ENCODE measurements around the gene PPY. TPM values are rescaled to one million over a fixed set of nuclear protein-coding genes. Genes with fewer than 3 reads are reported as not detected.
"Not testable (repeated sequence)": the region's sequence is repeated elsewhere in the genome, so short reads cannot be mapped to it uniquely, and the experiment has no call there.

The PPY gene
- polyA plus RNA-seq, 3 donors = not detected

DNA sequence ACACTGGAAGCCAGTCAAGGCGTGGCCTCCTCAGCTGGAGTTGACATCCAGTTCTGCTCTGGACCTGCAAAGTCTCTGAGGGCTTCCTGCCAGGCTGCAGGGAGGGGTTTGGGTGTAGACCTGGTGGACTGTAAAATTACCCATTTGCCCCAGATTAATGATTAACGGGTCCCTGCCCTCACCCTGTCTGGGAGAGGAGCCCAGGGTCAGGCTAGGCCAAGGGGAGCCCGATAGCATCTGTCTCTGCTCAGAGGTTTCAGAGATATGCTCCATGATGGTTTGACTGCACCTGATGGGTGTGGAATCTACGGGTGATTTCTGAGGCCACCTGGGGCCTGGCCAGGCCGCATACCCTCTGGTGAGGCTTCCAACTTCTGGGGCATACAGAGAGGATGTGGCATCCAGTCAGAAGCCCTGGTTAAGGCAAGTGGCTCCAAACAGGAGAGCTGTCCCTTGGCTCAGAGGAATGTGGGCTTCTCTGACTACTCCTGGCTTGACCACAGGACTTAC is 11.2 kb downstream of the PPY start:
- peaks cover 27 to 41% (median 38%) of the 10 kb centered on the region in 3 donors for H3K27me3 Mint-ChIP-seq (ENCODE audit: low read depth in 3 of 3)
- Histone ChIP-seq H4K20me1 (ENCODE audit: insufficient read depth, low read length) (no peaks in the 10 kb centered on the region), H3K36me3 (replicated peaks in 1 of 2; ENCODE audit: control insufficient read depth in 1 of 2, insufficient read depth in 2 of 2, low read length in 2 of 2) (no peaks in the 10 kb centered on the region), H3K4me1 (ENCODE audit: control insufficient read depth in 1 of 2, insufficient read depth in 2 of 2, low read length in 2 of 2) (peaks cover 7 to 15% of the 10 kb centered on the region in 2 donors), H3K4me3 (replicated peaks in 1 of 3; ENCODE audit: low read depth in 2 of 3, low read length in 3 of 3) (no peak overlapping the region), H3K9ac (ENCODE audit: insufficient read depth, low read length, poor library complexity, severe bottlenecking) (no peak overlapping the region), H3K4me2 (replicated peaks; ENCODE audit: extremely low read depth, low read length, poor library complexity, severe bottlenecking) (no peak overlapping the region), H3K9me3 (replicated peaks in 1 of 2; ENCODE audit: control insufficient read depth in 1 of 2, insufficient read depth in 1 of 2, low read length in 2 of 2) (peaks cover 0 to 5% of the 10 kb centered on the region in 2 donors), H3K27ac (ENCODE audit: low read depth in 1 of 2, low read length in 2 of 2) (no peak overlapping the region), H3K79me2 (ENCODE audit: insufficient read depth, low read length) (no peaks in the 10 kb centered on the region), H3K27me3 (ENCODE audit: control insufficient read depth in 2 of 2, insufficient read depth in 2 of 2, low read length in 2 of 2) (peaks cover 20 to 35% of the 10 kb centered on the region in 2 donors), H2AFZ (ENCODE audit: insufficient read depth, low read depth, low read length, poor library complexity, severe bottlenecking) (no peak overlapping the region)
- TF ChIP-seq, protein P1, sequence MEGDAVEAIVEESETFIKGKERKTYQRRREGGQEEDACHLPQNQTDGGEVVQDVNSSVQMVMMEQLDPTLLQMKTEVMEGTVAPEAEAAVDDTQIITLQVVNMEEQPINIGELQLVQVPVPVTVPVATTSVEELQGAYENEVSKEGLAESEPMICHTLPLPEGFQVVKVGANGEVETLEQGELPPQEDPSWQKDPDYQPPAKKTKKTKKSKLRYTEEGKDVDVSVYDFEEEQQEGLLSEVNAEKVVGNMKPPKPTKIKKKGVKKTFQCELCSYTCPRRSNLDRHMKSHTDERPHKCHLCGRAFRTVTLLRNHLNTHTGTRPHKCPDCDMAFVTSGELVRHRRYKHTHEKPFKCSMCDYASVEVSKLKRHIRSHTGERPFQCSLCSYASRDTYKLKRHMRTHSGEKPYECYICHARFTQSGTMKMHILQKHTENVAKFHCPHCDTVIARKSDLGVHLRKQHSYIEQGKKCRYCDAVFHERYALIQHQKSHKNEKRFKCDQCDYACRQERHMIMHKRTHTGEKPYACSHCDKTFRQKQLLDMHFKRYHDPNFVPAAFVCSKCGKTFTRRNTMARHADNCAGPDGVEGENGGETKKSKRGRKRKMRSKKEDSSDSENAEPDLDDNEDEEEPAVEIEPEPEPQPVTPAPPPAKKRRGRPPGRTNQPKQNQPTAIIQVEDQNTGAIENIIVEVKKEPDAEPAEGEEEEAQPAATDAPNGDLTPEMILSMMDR (IDR thresholded peaks at IDR 0.05) = no peak
- peaks cover 14% of the 10 kb centered on the region for H3K4me1 Mint-ChIP-seq
- no peak overlapping the region for H3K4me3 Mint-ChIP-seq
- no peak for DNase-seq
- H3K36me3 Mint-ChIP-seq = peaks cover 2 to 6% of the 10 kb centered on the region in 2 donors
- no peak overlapping the region for H3K27ac Mint-ChIP-seq
- H3K9me3 Mint-ChIP-seq = peaks cover 0 to 8% (median 4%) of the 10 kb centered on the region in 7 donors
- intact Hi-C loops (cut with micrococcal nuclease) = no loop called here
- WGBS (ENCODE audit: insufficient coverage) = 100% methylated on average over 4 of the region's 5 CpGs

DNA sequence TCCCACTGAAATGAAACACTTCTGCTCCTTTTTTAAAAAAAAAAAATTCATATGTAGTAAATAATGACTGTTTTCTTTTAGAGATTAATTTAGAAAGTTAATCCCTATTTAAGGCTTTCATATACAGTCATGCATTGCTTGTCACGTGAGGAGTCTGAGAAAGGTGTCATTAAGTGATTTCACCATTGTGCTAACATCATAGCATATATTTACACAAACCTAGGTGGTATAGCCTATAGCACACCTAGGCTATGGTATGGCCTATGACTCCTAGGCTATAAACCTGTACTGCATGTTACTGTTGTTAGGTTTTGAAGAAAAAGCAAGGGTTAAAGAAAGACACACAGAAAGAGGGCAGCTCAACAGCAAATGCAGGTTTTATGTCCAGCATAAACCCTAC is 13.7 kb downstream of the PPY start:
- H3K4me1 ChIP-seq (ENCODE audit: control insufficient read depth in 1 of 2, insufficient read depth in 2 of 2, low read length in 2 of 2) = peaks cover 7 to 15% of the 10 kb centered on the region in 2 donors
- TF ChIP-seq, protein P1 (IDR thresholded peaks at IDR 0.05) = no peak
- peaks cover 0 to 5% of the 10 kb centered on the region in 2 donors for H3K9me3 ChIP-seq (replicated peaks in 1 of 2; ENCODE audit: control insufficient read depth in 1 of 2, insufficient read depth in 1 of 2, low read length in 2 of 2)
- H3K27ac ChIP-seq (ENCODE audit: low read depth in 1 of 2, low read length in 2 of 2) = no peak overlapping the region
- no peak overlapping the region for H2AFZ ChIP-seq (ENCODE audit: insufficient read depth, low read depth, low read length, poor library complexity, severe bottlenecking)
- H3K9me3 Mint-ChIP-seq = peaks cover 0 to 13% (median 5%) of the 10 kb centered on the region in 7 donors
- no peak for DNase-seq
- H3K9ac ChIP-seq (ENCODE audit: insufficient read depth, low read length, poor library complexity, severe bottlenecking) = no peak overlapping the region
- intact Hi-C loops (cut with micrococcal nuclease) = no loop called here
- H4K20me1 ChIP-seq (ENCODE audit: insufficient read depth, low read length) = no peaks in the 10 kb centered on the region
- H3K4me3 ChIP-seq (replicated peaks in 1 of 3; ENCODE audit: low read depth in 2 of 3, low read length in 3 of 3) = no peak overlapping the region
- H3K27me3 Mint-ChIP-seq (ENCODE audit: low read depth in 3 of 3) = peaks cover 35 to 63% (median 47%) of the 10 kb centered on the region in 3 donors
- no peak overlapping the region for H3K27ac Mint-ChIP-seq
- peaks cover 25 to 50% of the 10 kb centered on the region in 2 donors for H3K27me3 ChIP-seq (ENCODE audit: control insufficient read depth in 2 of 2, insufficient read depth in 2 of 2, low read length in 2 of 2)
- H3K4me1 Mint-ChIP-seq = peaks cover 14% of the 10 kb centered on the region
- no peak overlapping the region for H3K4me2 ChIP-seq (replicated peaks; ENCODE audit: extremely low read depth, low read length, poor library complexity, severe bottlenecking)
- WGBS (ENCODE audit: insufficient coverage) = no CpG with 5 or more reads among the region's 1 CpG
- no peaks in the 10 kb centered on the region for H3K36me3 ChIP-seq (replicated peaks in 1 of 2; ENCODE audit: control insufficient read depth in 1 of 2, insufficient read depth in 2 of 2, low read length in 2 of 2)
- no peaks in the 10 kb centered on the region for H3K79me2 ChIP-seq (ENCODE audit: insufficient read depth, low read length)
- H3K36me3 Mint-ChIP-seq = peaks cover 2 to 6% of the 10 kb centered on the region in 2 donors
- H3K4me3 Mint-ChIP-seq = peak overlapping the region in 1 of 2 donors; percentile 55

DNA sequence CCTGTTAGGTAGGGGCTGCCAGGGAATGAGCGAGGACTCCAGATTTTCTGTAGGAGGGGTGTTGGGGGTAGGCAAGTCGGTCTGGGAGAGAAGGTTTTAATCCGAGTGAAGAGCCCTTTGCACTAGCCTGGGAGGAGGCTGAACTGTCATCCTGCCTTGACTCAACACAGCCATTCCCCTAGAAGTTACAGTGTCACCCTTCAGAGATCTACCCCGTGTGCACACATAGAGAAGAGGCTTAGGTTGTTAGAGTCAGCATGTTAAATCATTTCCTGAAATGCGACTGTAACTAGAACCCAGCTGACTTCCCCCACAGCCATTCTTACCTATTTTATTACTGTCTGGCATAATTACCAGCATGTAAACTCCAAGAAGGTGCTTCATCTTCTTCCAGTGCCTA is 14.3 kb downstream of the PPY start:
- H3K27ac Mint-ChIP-seq; H3K27ac ChIP-seq (ENCODE audit: low read depth in 1 of 2, low read length in 2 of 2); H3K4me2 ChIP-seq (replicated peaks; ENCODE audit: extremely low read depth, low read length, poor library complexity, severe bottlenecking); intact Hi-C loops (cut with micrococcal nuclease); H3K79me2 ChIP-seq (ENCODE audit: insufficient read depth, low read length); H3K36me3 ChIP-seq (replicated peaks in 1 of 2; ENCODE audit: control insufficient read depth in 1 of 2, insufficient read depth in 2 of 2, low read length in 2 of 2); H3K36me3 Mint-ChIP-seq; H4K20me1 ChIP-seq (ENCODE audit: insufficient read depth, low read length); H3K9me3 ChIP-seq (replicated peaks in 1 of 2; ENCODE audit: control insufficient read depth in 1 of 2, insufficient read depth in 1 of 2, low read length in 2 of 2); H3K9ac ChIP-seq (ENCODE audit: insufficient read depth, low read length, poor library complexity, severe bottlenecking); DNase-seq: not testable (repeated sequence)
- Mint-ChIP-seq H3K27me3 (ENCODE audit: low read depth in 3 of 3) (peaks cover 37 to 69% (median 47%) of the 10 kb centered on the region in 3 donors), H3K4me3 (peak overlapping the region in 1 of 2 donors; percentile 67), H3K4me1 (peaks cover 14% of the 10 kb centered on the region), H3K9me3 (peaks cover 0 to 13% (median 5%) of the 10 kb centered on the region in 7 donors)
- peak overlapping the region; percentile 59 for H2AFZ ChIP-seq (ENCODE audit: insufficient read depth, low read depth, low read length, poor library complexity, severe bottlenecking)
- H3K27me3 ChIP-seq (ENCODE audit: control insufficient read depth in 2 of 2, insufficient read depth in 2 of 2, low read length in 2 of 2) = peaks cover 25 to 50% of the 10 kb centered on the region in 2 donors
- WGBS (ENCODE audit: insufficient coverage) = no CpG with 5 or more reads among the region's 5 CpGs
- H3K4me1 ChIP-seq (ENCODE audit: control insufficient read depth in 1 of 2, insufficient read depth in 2 of 2, low read length in 2 of 2) = peaks cover 7 to 15% of the 10 kb centered on the region in 2 donors
- H3K4me3 ChIP-seq (replicated peaks in 1 of 3; ENCODE audit: low read depth in 2 of 3, low read length in 3 of 3) = peak overlapping the region in 1 of 3 experiments; percentile 36
